Stimulated activated memory B cell treated with anti-CD40 and anti-IgM and Interleukin-4, amounts not matched to agents 10 μg/mL and 1 μg/mL and 100 μg/mL, for 72 hours (primary cell): Measurements from ENCODE around the gene CERK.

Experiments
- ATAC-seq: fragments of 150-1000 bp; cut with Tn5 transposase; 2 replicates; pipeline ENCODE4 v1.10.0; 2021
- H3K27ac Mint-ChIP-seq: one replicate; pipeline ENCODE4 v1.8.0; 2022; ENCODE audit warnings: mild to moderate bottlenecking, mixed read lengths
- H3K27me3 Mint-ChIP-seq: one replicate; pipeline ENCODE4 v1.8.0; 2022; ENCODE audit warnings: mixed read lengths
- H3K36me3 Mint-ChIP-seq: one replicate; pipeline ENCODE4 v1.8.0; 2022; ENCODE audit warnings: mixed read lengths
- H3K4me1 Mint-ChIP-seq: one replicate; pipeline ENCODE4 v1.8.0; 2022; ENCODE audit warnings: mixed read lengths
- H3K4me3 Mint-ChIP-seq: one replicate; pipeline ENCODE4 v1.8.0; 2022; ENCODE audit warnings: mild to moderate bottlenecking, moderate library complexity, mixed read lengths
- H3K9me3 Mint-ChIP-seq: one replicate; pipeline ENCODE4 v1.8.0; 2022; ENCODE audit warnings: mixed read lengths

The CERK gene

DNA sequence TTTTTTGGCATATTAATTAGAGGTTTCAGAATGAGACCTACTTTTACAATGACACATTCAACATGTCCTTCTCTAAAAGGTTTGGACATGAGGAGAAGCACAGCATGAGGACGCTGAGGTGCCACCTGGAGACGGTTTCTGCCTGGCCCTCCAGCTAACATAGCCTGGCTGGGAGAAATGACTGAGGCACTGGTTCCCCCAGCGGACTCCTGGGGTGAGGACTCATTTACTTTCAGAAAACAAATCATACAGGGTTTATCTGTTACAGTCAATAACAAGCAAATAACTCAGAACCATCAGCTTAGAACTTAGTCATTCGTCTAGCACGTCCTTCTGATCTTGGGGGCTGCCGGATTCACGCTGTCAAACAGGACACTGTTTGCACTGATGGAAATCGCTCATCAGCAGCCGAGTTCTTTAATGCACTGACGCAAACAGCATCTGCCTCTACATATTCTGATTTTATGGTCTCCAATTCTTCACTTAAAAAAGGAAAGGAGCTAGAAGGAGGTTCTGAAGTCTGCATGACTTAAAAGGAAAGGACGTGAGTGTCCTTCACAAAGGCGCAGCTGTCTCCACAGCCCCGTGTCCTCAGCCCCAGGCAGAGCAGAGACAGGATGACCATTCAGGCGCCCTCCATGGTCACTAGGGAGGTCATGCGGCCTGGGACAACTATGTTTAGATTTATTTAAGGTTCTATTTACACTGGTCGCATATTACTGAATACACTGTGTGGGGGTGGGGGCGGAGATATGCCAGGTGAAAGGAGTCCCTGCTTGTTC lies 44.2 kb downstream of the CERK start:
- Mint-ChIP-seq H3K27ac (no peak overlapping the region), H3K27me3 (peaks cover 10% of the 10 kb centered on the region), H3K4me1 (no peaks in the 10 kb centered on the region), H3K9me3 (no peaks in the 10 kb centered on the region), H3K4me3 (no peak overlapping the region), H3K36me3 (peaks cover 80% of the 10 kb centered on the region)
- ATAC-seq, result no peak

GRCh38 chr22:46691571-46691970 lies 46.5 kb downstream of the CERK start:
- H3K27ac Mint-ChIP-seq, result no peak overlapping the region

GRCh38 chr22:46690146-46690545 lies 47.9 kb downstream of the CERK start:
- ATAC-seq, result no peak
- peaks cover 12% of the 10 kb centered on the region for H3K27me3 Mint-ChIP-seq
- H3K4me1 Mint-ChIP-seq, result peaks cover 13% of the 10 kb centered on the region
- H3K27ac Mint-ChIP-seq, result no peak overlapping the region
- H3K9me3 Mint-ChIP-seq, result no peaks in the 10 kb centered on the region
- peaks cover 68% of the 10 kb centered on the region for H3K36me3 Mint-ChIP-seq
- H3K4me3 Mint-ChIP-seq, result no peak overlapping the region

More at GRCh38 chr22:46691571-46691970, 46.5 kb downstream of the CERK start:
- peaks cover 69% of the 10 kb centered on the region for H3K36me3 Mint-ChIP-seq
- no peak overlapping the region for H3K4me3 Mint-ChIP-seq
- no peak for ATAC-seq
- H3K4me1 Mint-ChIP-seq, result no peaks in the 10 kb centered on the region
- H3K9me3 Mint-ChIP-seq, result no peaks in the 10 kb centered on the region
- H3K27me3 Mint-ChIP-seq, result peaks cover 12% of the 10 kb centered on the region

- Mint-ChIP-seq H3K4me1 (peaks cover 25% of the 10 kb centered on the region), H3K36me3 (peaks cover 56% of the 10 kb centered on the region), H3K27ac (no peak overlapping the region), H3K4me3 (no peak overlapping the region), H3K27me3 (peaks cover 12% of the 10 kb centered on the region), H3K9me3 (no peaks in the 10 kb centered on the region)
- ATAC-seq, result no peak
Measured at GRCh38 chr22:46688949-46689348, 49.1 kb downstream of the CERK start.

DNA sequence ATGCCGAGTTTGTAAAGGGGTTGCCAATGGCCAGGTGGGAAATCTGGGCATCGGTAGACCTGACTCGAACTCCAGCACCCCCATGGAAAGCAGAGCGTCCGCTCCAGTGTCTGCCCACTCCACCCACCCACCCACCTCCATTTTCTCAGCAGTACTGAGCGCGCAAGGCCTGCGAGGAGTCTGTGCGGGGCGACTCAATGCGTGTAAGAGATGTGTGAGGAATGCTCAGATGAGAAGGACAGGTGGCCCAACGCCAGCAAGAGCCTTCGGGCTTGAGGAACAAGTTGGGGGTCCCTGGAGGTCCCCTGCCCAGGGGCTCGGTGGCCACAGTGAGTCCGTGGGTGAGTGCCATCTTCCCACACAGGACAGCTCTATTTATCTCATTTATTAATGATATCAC lies 50.6 kb downstream of the CERK start:
- peaks cover 12% of the 10 kb centered on the region for H3K27me3 Mint-ChIP-seq
- no peak overlapping the region for H3K4me3 Mint-ChIP-seq
- peaks cover 31% of the 10 kb centered on the region for H3K4me1 Mint-ChIP-seq
- H3K9me3 Mint-ChIP-seq, result no peaks in the 10 kb centered on the region
- no peak overlapping the region for H3K27ac Mint-ChIP-seq
- peaks cover 49% of the 10 kb centered on the region for H3K36me3 Mint-ChIP-seq
- ATAC-seq, result no peak

DNA sequence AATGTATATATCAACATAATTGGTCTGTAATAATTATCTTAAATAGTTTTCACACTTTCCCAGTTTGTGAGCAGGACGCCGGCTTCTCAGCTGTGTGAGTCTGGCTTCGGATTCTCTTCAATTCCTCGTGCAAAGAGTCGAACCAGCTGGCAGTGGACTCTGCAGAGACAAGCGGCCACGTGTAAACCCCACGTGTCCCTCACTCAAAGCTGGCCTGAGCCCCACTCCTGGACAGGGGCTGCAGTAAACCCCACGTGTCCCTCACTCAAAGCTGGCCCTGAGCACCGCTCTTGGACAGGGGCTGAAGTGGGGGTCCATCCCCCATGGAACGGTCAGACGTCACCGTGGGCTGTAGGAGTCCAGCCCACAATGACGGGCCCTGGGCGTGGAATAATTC lies 51.0 kb downstream of the CERK start:
- H3K4me3 Mint-ChIP-seq, result no peak overlapping the region
- H3K9me3 Mint-ChIP-seq, result no peaks in the 10 kb centered on the region
- H3K27me3 Mint-ChIP-seq, result peaks cover 12% of the 10 kb centered on the region
- H3K4me1 Mint-ChIP-seq, result peaks cover 31% of the 10 kb centered on the region
- no peak overlapping the region for H3K27ac Mint-ChIP-seq
- H3K36me3 Mint-ChIP-seq, result peaks cover 48% of the 10 kb centered on the region
- ATAC-seq, result no peak

GRCh38 chr22:46686221-46687047 lies 51.6 kb downstream of the CERK start:
- Mint-ChIP-seq H3K27ac (no peak overlapping the region), H3K36me3 (peaks cover 41% of the 10 kb centered on the region)
- ATAC-seq, result no peak

GRCh38 chr22:46684706-46685105 lies 53.3 kb downstream of the CERK start:
- H3K36me3 Mint-ChIP-seq, result peaks cover 35% of the 10 kb centered on the region
- ATAC-seq, result peak; percentile 98

More at GRCh38 chr22:46686221-46687047, 51.6 kb downstream of the CERK start:
- no peak overlapping the region for H3K4me3 Mint-ChIP-seq
- no peaks in the 10 kb centered on the region for H3K9me3 Mint-ChIP-seq
- H3K4me1 Mint-ChIP-seq, result peaks cover 36% of the 10 kb centered on the region
- H3K27me3 Mint-ChIP-seq, result peaks cover 12% of the 10 kb centered on the region

DNA sequence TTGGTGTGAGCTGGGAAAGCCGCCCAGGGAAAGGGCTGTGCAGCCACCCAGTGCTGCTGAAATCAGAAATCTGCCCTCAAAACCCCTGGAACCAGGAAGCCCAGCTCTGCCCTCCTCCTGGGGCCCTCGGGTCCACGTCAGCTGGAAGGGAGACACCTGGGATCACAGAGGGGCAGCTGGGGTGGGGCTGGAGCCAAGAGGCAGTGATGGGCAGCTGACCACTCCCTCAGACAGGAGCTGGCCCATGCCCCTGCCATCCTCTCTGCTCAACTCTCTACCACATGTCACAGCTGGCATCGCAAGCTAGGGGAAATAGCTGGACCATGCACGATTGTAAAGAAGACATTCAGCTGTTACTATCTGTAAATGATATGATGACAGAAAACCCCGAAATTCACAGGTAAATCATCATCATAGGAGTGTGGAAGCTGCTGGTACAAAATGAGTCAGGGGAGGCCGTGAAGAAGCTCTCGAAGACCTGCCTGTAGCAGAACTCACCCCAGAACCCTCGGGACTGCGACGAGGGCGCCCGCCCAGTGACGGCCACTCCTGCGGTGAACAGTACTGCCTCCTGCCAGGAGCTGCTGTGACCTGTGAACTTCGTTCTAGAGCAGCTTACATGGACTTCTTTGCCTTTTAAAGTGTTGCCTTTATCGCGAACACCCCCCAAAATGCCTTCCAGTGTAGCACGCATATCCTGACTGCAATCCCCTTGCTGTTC lies 55.9 kb downstream of the CERK start:
- ATAC-seq, result no peak
- Mint-ChIP-seq H3K36me3 (peaks cover 38% of the 10 kb centered on the region), H3K27ac (no peak overlapping the region), H3K9me3 (no peaks in the 10 kb centered on the region), H3K27me3 (no peaks in the 10 kb centered on the region), H3K4me1 (peaks cover 42% of the 10 kb centered on the region), H3K4me3 (no peak overlapping the region)

More at GRCh38 chr22:46684706-46685105, 53.3 kb downstream of the CERK start:
- peak overlapping the region; percentile 77 for H3K27ac Mint-ChIP-seq
- H3K9me3 Mint-ChIP-seq, result no peaks in the 10 kb centered on the region
- H3K27me3 Mint-ChIP-seq, result peaks cover 11% of the 10 kb centered on the region
- peaks cover 42% of the 10 kb centered on the region for H3K4me1 Mint-ChIP-seq
- peak overlapping the region; percentile 57 for H3K4me3 Mint-ChIP-seq

GRCh38 chr22:46681010-46681409 lies 57.0 kb downstream of the CERK start:
- peaks cover 37% of the 10 kb centered on the region for H3K4me1 Mint-ChIP-seq
- H3K27me3 Mint-ChIP-seq, result no peaks in the 10 kb centered on the region
- no peak for ATAC-seq
- no peaks in the 10 kb centered on the region for H3K9me3 Mint-ChIP-seq
- H3K27ac Mint-ChIP-seq, result no peak overlapping the region
- H3K4me3 Mint-ChIP-seq, result no peak overlapping the region
- peaks cover 43% of the 10 kb centered on the region for H3K36me3 Mint-ChIP-seq

DNA sequence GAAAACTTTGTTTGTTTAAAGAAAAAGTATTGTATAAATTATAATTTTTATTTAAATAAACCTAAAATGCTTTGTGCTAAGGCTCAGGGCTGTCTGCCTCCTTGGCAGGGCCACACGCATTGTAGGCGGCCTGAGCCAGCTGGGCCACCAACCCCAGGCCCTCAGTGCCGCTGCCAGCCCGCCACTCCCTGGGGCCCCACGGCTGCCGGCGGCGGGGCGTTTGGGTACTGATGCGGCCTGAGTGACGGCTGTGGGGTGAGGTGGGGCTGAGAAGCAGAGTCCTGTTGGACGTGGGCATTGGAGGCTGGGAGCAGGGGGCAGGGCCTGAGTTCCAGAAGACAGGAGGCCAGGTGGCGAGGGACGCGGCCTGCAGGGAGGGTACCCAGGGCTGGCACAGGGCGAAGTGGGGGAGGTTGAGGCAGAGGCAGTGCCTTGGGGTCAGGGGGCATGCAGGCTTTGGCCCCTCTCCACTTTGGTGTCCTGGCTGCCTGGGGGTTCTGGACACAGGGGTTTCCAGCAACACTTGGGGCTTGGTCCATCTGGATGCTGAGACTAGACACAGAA lies 58.3 kb downstream of the CERK start:
- Mint-ChIP-seq H3K27me3 (no peaks in the 10 kb centered on the region), H3K4me1 (peaks cover 25% of the 10 kb centered on the region), H3K9me3 (no peaks in the 10 kb centered on the region), H3K4me3 (no peak overlapping the region), H3K27ac (no peak overlapping the region), H3K36me3 (peaks cover 44% of the 10 kb centered on the region)
- ATAC-seq, result no peak

GRCh38 chr22:46678785-46679700 lies 59.0 kb downstream of the CERK start:
- Mint-ChIP-seq H3K36me3 (peaks cover 50% of the 10 kb centered on the region), H3K27ac (no peak overlapping the region), H3K4me1 (peaks cover 25% of the 10 kb centered on the region), H3K27me3 (no peaks in the 10 kb centered on the region), H3K9me3 (no peaks in the 10 kb centered on the region), H3K4me3 (no peak overlapping the region)
- ATAC-seq, result no peak

GRCh38 chr22:46678003-46678657 lies 59.9 kb downstream of the CERK start:
- H3K36me3 Mint-ChIP-seq, result peaks cover 57% of the 10 kb centered on the region
- ATAC-seq, result no peak
- peaks cover 28% of the 10 kb centered on the region for H3K4me1 Mint-ChIP-seq
- H3K27me3 Mint-ChIP-seq, result no peaks in the 10 kb centered on the region
- H3K27ac Mint-ChIP-seq, result no peak overlapping the region
- no peaks in the 10 kb centered on the region for H3K9me3 Mint-ChIP-seq
- H3K4me3 Mint-ChIP-seq, result no peak overlapping the region
